HG03439 (cell line): Measurements from ENCODE around the gene CBR1.
A peak's percentile ranks its signal among the peaks of the same experiment; 100 is the strongest.
"Not testable (repeated sequence)": the region's sequence is repeated elsewhere in the genome, so short reads cannot be mapped to it uniquely, and the experiment has no call there.

Source experiments
- ATAC-seq: cut with Tn5 transposase; IDR thresholded peaks from one replicate; pipeline ENCODE4 v1.9.1; 2021; ENCODE audit warnings: mild to moderate bottlenecking, moderate library complexity; ENCODE audit not compliant: unreplicated experiment

The CBR1 gene

GRCh38 chr21:36047139-36047538 lies 22.7 kb upstream of the CBR1 start:
- ATAC-seq, result no peak

- ATAC-seq, result no peak
Measured at GRCh38 chr21:36048357-36048756, 21.5 kb upstream of the CBR1 start.

DNA sequence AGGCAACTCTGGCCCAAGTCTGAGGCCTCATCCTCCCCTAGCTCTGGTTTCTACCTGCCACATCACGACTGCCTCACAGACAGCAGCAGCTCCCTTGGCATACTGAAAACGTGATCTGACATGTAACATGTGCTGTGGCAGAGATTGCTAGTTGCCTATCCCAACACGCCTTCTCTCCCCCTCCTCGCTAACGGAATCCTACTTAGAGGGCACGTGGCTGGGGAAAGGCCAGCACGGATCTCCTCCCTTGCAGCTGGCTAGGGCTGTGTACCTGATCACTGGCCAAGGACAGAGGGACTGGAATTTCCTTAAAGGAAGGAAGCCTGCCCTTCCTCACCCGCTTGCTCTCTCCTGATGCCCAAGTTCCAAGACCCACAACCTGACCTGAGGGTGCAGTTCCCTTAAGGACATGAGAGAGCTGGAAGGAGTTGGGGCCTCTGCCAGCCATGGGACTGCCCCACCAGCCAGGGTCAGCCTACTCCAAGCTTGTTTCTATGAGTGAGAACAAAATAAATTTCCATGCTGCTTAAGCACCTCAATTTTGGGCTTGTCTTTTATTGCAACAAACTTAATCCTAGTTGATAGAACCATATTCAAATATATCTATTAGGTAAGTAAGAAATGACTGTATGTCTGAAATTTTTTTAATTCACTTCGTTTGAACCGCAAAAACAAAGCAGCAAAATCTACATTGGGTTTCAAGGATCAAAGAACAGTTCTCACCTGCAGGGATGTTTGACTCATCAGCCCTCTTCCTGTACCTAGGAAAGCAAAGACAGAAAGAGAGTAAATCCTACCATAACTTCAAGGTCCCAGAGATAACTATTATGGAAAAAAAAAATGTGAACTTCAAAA lies 16.7 kb upstream of the CBR1 start:
- no peak for ATAC-seq

- ATAC-seq, result no peak
Measured at GRCh38 chr21:36053715-36054062, 16.1 kb upstream of the CBR1 start.

DNA sequence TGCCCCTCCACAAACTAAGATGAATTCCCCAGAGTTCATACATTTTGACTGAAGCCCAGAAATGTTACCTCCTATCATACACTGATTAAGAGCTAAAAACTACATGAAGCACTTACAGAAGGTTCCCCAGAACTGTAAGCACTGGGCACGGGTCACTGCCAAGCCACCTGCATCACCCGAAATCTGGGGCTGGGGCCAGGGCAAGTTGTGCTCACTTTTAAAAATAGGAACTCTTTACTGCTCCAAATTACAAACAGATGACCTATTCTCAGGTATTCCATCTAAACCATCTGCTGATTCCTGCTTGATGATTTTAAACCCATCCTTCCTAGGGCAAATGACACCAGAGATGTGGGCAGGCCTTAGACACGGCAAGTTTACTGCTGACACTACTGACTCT lies 14.3 kb upstream of the CBR1 start:
- no peak for ATAC-seq

- peak; percentile 38 for ATAC-seq
Measured at GRCh38 chr21:36059823-36060158, 10.0 kb upstream of the CBR1 start.

- ATAC-seq, result peak; percentile 85
Measured at GRCh38 chr21:36060159-36060921, 9.5 kb upstream of the CBR1 start, which contains the start of gene SETD4. Gene SETD4 (minus strand): TSS chr21:36060526. CDS start chr21:36058888, 1,638 bp downstream.

DNA sequence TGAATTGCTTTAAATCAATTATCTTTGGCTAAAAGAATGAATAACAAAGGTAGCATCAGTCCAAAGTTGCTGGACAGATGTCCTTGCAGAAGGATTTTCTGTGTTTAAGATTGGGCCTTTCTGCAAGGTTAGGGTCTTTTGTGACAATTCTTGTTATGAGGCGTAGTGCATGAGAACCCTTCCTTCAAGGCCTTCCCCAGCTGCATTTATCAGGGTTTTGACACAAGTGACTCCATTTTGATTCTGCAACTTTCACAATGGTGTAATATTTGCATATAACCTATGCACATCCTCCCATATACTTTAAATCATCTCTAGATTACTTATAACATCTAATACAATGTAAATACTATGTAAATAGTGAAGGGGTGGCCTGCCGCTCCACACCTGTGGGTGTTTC lies 8.4 kb upstream of the CBR1 start:
- ATAC-seq, result no peak

DNA sequence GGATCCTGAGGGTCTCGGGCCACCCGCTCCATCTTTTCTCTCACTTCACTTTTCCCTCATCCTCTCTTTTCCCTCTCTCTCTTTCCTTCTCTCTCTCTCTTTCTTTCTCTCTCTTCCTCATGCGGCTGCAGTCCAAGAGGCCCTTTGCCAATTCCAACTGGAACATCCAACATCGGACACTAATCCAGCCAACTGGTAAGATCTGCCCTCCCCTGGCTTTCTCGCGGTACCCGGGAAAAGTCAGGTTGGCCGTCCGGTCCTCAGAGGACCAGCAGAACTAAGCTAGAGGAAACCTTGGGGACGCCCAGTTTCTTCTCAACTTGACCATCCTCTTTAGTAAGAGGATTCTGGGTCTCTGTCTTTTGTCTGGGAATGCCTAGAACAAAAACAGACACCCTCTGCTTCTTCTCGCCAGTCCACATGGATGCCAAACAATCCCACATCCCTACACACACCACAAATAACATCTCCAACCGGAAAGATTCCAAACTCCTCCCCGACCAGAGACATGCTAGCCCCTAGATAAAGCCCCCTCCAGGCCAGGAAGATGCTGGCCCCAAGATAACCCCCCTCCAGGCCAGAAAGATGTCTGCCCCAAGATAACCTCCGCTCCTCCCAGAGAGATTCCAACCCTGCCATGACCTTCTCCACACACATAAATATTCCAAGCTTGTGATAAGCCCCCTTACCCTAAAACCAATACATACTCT lies 6.3 kb upstream of the CBR1 start:
- ATAC-seq, result no peak

DNA sequence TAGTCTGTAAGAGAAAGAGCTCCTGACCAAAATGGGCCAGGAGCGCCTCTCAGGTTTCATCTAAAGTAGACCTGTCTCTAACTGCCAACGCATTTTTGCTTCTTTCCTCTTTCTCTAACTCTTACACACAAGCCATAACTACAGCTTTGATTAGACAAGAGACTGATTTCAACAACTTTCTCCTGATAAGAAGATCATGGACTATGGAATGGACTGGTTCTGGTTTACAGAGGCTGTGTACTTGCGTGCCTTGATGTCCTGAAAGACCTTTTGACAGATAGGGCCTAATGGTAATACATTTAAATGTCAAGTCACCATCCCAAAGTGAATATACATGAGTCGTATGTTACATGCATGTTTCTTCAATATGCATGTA lies 5.8 kb upstream of the CBR1 start:
- ATAC-seq, result no peak

- ATAC-seq, result no peak
Measured at GRCh38 chr21:36065497-36066036, 4.3 kb upstream of the CBR1 start.

GRCh38 chr21:36068748-36069398 lies 951 bp upstream of the CBR1 start:
- ATAC-seq, result no peak

DNA sequence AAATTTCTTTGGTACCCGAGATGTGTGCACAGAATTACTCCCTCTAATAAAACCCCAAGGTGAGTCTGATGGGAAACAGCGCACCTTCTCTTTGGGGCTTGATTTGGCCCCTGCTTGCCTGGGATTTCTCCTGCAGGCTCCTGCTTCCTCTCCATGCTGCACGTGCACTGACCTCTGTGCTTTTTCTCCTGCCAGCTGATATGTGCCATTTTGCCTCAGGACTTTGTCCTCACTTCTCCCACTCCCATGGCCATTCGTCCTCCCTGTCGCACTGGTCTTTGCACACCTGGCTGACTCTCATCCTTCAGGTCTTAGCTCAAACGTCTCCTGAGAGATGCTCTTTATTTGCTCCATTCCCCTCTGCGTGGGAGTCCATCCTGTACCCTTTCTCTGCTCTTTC lies 1.2 kb downstream of the CBR1 start:
- ATAC-seq, result no peak

- ATAC-seq, result no peak
Measured at GRCh38 chr21:36072453-36073162, 2.8 kb downstream of the CBR1 start.

DNA sequence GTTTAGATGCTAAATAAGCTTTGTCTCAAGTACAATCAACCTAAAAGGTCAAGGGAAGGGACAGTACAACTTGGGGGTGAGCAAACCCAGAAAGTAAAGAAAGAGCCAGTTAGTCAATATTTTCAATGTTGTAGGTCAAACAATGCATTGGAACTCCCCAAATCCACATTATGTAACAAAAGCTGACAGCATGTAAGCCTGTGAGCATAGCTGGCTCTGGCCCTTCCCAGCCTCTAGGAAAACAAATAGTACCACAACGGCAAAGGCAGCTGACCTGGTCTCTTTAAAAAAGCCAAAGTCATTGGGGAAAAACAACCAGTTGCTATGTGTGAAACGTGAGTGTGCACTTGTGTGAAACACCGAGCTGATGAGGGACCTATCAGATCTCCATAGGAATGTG lies 3.4 kb downstream of the CBR1 start:
- ATAC-seq, result no peak

- ATAC-seq, result not testable (repeated sequence)
Measured at GRCh38 chr21:36073911-36074310, 4.1 kb downstream of the CBR1 start.

GRCh38 chr21:36075171-36075570 lies 5.3 kb downstream of the CBR1 start:
- ATAC-seq, result no peak

- ATAC-seq, result no peak
Measured at GRCh38 chr21:36075953-36076352, 6.1 kb downstream of the CBR1 start.

DNA sequence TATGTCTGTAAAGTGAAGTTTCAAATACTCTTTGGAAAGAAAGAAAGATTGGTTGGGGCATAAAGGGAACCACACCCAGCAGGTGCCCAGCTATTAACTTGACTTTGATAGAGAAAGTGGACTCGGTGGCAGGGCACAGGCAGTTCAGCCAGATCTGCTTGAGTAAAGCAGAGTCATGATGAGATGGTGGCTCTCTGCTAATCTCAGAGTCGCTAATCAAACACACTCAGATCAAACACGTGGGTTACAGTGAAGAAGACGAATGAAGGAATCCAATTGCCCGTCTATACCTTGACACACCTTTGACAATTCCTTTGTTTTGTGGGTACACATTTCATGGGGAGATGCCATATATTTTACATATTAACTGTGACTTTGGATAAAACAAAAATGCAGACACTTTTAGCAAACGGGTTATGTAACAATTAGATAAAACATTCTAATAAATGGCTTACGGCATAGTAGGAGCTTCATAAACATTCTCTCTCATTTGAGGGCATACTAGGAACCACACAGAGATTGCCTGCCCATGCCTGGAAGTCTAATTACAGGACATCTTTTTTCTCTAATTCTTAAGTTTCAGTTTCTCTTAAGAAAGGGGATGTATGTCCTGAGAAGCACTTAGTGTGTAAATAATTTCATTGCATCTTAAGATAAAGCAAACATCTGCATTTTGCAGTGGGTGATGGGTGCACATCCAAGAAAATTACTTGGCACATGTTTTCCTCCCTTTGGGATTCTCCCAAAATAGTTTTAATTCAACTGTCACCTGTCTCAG lies 7.2 kb downstream of the CBR1 start:
- no peak for ATAC-seq

GRCh38 chr21:36077758-36078157 lies 7.9 kb downstream of the CBR1 start:
- no peak for ATAC-seq
